ENCODE data around the gene LENG8. TPM values are rescaled to one million over a fixed set of nuclear protein-coding genes. Genes with fewer than 3 reads are reported as not detected.

The LENG8 gene
- polyA plus RNA-seq, 1 donor from 2014 or later = 24.2 TPM

DNA sequence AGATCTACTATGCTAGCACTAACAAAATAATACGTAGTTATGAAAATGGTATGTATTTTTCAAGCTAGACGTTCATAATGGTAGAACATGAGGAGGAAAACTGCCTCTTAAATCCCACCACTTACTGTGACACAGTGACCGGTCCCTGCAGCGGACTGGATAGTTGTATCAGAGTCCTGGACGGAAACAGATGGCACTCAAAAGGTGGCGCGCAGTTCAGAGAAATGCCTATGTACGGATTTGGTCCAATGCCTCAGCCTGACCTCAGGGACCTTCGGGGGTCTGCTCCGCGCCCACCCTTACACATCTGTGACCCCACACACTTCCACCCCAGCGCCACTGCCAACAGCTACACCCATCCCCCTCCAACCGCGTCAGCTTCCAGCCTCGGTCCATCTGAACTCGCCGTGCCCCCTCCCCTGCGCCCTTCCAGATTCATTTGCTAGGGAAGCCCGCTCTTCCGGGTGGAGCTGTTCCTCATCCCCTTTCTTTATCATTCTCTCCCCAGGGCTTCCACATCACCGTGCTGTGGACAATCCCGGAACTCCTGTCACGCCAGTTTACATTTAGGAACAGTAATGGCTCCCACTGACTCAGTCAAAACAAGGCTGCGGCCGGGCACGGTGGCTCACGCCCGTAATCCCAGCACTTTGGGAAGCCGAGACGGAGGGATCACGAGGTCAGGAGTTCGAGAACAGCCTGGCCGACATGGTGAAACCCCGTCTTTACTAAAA lies 792 bp upstream of the LENG8 start:
- Histone ChIP-seq H3K9me2 (ENCODE audit: insufficient read depth, low read length) (no peaks in the 10 kb centered on the region), H3K9me3 (ENCODE audit: low read length) (no peaks in the 10 kb centered on the region), H2AFZ (ENCODE audit: low read depth, low read length) (peak overlapping the region; percentile 42), H3K36me3 (ENCODE audit: insufficient read depth, low read length) (peaks cover 2% of the 10 kb centered on the region), H3K4me2 (ENCODE audit: low read length) (peak overlapping the region; percentile 88), H3K27me3 (ENCODE audit: insufficient read depth, low read depth, low read length) (no peaks in the 10 kb centered on the region), H4K20me1 (ENCODE audit: insufficient read depth) (peaks cover 12% of the 10 kb centered on the region), H3K27ac (ENCODE audit: low read length) (peak overlapping the region; percentile 95), H3K79me2 (replicated peaks; ENCODE audit: insufficient read depth, low read length) (peaks cover 47% of the 10 kb centered on the region), H3K9ac (ENCODE audit: low read length) (peak overlapping the region; percentile 91), H3F3A (ENCODE audit: insufficient read depth, low read length, poor library complexity, severe bottlenecking) (no peaks in the 10 kb centered on the region), H3K4me3 (ENCODE audit: low read length) (peak overlapping the region; percentile 81)
- TF ChIP-seq, protein P1, sequence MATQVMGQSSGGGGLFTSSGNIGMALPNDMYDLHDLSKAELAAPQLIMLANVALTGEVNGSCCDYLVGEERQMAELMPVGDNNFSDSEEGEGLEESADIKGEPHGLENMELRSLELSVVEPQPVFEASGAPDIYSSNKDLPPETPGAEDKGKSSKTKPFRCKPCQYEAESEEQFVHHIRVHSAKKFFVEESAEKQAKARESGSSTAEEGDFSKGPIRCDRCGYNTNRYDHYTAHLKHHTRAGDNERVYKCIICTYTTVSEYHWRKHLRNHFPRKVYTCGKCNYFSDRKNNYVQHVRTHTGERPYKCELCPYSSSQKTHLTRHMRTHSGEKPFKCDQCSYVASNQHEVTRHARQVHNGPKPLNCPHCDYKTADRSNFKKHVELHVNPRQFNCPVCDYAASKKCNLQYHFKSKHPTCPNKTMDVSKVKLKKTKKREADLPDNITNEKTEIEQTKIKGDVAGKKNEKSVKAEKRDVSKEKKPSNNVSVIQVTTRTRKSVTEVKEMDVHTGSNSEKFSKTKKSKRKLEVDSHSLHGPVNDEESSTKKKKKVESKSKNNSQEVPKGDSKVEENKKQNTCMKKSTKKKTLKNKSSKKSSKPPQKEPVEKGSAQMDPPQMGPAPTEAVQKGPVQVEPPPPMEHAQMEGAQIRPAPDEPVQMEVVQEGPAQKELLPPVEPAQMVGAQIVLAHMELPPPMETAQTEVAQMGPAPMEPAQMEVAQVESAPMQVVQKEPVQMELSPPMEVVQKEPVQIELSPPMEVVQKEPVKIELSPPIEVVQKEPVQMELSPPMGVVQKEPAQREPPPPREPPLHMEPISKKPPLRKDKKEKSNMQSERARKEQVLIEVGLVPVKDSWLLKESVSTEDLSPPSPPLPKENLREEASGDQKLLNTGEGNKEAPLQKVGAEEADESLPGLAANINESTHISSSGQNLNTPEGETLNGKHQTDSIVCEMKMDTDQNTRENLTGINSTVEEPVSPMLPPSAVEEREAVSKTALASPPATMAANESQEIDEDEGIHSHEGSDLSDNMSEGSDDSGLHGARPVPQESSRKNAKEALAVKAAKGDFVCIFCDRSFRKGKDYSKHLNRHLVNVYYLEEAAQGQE (IDR thresholded peaks at IDR 0.05; ENCODE audit: borderline replicate concordance) = peak; percentile 61
- TF ChIP-seq EP300 (conservative IDR thresholded peaks at IDR 0.05; ENCODE audit: poor library complexity, severe bottlenecking) (no peak), TAF1 (IDR thresholded peaks at IDR 0.05; ENCODE audit: low read depth) (no peak), MXI1 (conservative IDR thresholded peaks at IDR 0.05; ENCODE audit: poor library complexity, severe bottlenecking) (no peak), SMC3 (conservative IDR thresholded peaks at IDR 0.05; ENCODE audit: poor library complexity) (no peak), RAD21 (conservative IDR thresholded peaks at IDR 0.05) (no peak), EZH2 (IDR thresholded peaks at IDR 0.05; ENCODE audit: borderline replicate concordance, insufficient read depth, low read length, poor library complexity, severe bottlenecking) (no peak)

DNA sequence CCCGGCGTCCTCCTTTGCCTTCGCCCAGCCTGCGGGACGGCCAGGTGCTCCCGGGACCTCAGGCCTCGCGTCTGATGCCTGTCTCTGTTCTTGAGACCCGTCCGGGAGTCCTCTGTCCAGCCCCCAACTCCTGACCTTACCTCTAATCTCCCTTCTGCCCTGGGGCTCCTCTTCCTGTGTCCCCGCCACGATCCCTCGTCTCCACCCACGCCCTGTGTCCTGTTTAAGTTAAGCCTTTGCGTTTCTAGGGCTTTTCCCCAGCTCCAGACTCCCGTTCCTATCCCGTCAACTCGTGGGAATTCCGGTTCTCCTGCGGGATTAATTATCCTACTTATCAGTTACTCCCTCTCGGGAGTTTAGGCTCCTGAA lies 686 bp downstream of the LENG8 start:
- TF ChIP-seq EZH2 (IDR thresholded peaks at IDR 0.05; ENCODE audit: borderline replicate concordance, insufficient read depth, low read length, poor library complexity, severe bottlenecking) (no peak), EP300 (conservative IDR thresholded peaks at IDR 0.05; ENCODE audit: poor library complexity, severe bottlenecking) (no peak)
- TF ChIP-seq, protein P2, sequence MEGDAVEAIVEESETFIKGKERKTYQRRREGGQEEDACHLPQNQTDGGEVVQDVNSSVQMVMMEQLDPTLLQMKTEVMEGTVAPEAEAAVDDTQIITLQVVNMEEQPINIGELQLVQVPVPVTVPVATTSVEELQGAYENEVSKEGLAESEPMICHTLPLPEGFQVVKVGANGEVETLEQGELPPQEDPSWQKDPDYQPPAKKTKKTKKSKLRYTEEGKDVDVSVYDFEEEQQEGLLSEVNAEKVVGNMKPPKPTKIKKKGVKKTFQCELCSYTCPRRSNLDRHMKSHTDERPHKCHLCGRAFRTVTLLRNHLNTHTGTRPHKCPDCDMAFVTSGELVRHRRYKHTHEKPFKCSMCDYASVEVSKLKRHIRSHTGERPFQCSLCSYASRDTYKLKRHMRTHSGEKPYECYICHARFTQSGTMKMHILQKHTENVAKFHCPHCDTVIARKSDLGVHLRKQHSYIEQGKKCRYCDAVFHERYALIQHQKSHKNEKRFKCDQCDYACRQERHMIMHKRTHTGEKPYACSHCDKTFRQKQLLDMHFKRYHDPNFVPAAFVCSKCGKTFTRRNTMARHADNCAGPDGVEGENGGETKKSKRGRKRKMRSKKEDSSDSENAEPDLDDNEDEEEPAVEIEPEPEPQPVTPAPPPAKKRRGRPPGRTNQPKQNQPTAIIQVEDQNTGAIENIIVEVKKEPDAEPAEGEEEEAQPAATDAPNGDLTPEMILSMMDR (IDR thresholded peaks at IDR 0.05; ENCODE audit: poor library complexity, severe bottlenecking) = no peak
- Histone ChIP-seq H3K27me3 (ENCODE audit: insufficient read depth, low read depth, low read length) (no peaks in the 10 kb centered on the region), H3K36me3 (ENCODE audit: insufficient read depth, low read length) (peaks cover 10% of the 10 kb centered on the region), H3K4me2 (ENCODE audit: low read length) (peak overlapping the region; percentile 84), H2AFZ (ENCODE audit: low read depth, low read length) (no peak overlapping the region), H3K9me3 (ENCODE audit: low read length) (no peaks in the 10 kb centered on the region), H4K20me1 (ENCODE audit: insufficient read depth) (peaks cover 12% of the 10 kb centered on the region), H3K9me2 (ENCODE audit: insufficient read depth, low read length) (no peaks in the 10 kb centered on the region), H3F3A (ENCODE audit: insufficient read depth, low read length, poor library complexity, severe bottlenecking) (no peaks in the 10 kb centered on the region), H3K4me3 (ENCODE audit: low read length) (peak overlapping the region; percentile 81), H3K9ac (ENCODE audit: low read length) (peak overlapping the region; percentile 91), H3K79me2 (replicated peaks; ENCODE audit: insufficient read depth, low read length) (peaks cover 47% of the 10 kb centered on the region), H3K27ac (ENCODE audit: low read length) (peak overlapping the region; percentile 95)
